Upper lobe of right lung (tissue), 1 donor: ENCODE measurements around the gene FRMD4B. TPM values are rescaled to one million over a fixed set of nuclear protein-coding genes. Genes with fewer than 3 reads are reported as not detected.

Source experiments
- ATAC-seq: fragments of 200-7000 bp; cut with Tn5 transposase; one replicate; pipeline ENCODE4 v1.9.1; 2020; ENCODE audit warnings: mild to moderate bottlenecking, moderate library complexity
- DNase-seq: peaks from one replicate; pipeline ENCODE4 v3.0.0-alpha.2; 2020
- H3K27ac ChIP-seq: fragments of 200-600 bp; one replicate; pipeline ENCODE4 v1.8.0; 2022
- H3K27me3 ChIP-seq: fragments of 200-600 bp; one replicate; pipeline ENCODE4 v1.8.0; 2022; ENCODE audit warnings: mild to moderate bottlenecking
- H3K36me3 ChIP-seq: fragments of 200-600 bp; one replicate; pipeline ENCODE4 v1.8.0; 2022
- H3K4me1 ChIP-seq: fragments of 200-600 bp; one replicate; pipeline ENCODE4 v1.8.0; 2022
- H3K4me3 ChIP-seq: fragments of 200-600 bp; one replicate; pipeline ENCODE4 v1.8.0; 2022; ENCODE audit warnings: mild to moderate bottlenecking
- H3K9me3 ChIP-seq: fragments of 200-600 bp; one replicate; pipeline ENCODE4 v1.8.0; 2022
- intact Hi-C: fragments of 100-400 bp; cut with DNase I; formaldehyde crosslinking; loops from one replicate; pipeline ENCODE4 v1.11.0; 2022
- total RNA-seq: library from RNA; stranded (reverse); fragmentation: NEBNext Ultra II Directional; extraction: Animal tissue kit (Norgen Biotek cat#: 25700); gene quantifications from one replicate; pipeline ENCODE4 v1.2.1, GENCODE V29; 2021
- TF ChIP-seq, protein P1 (sequence below): fragments of 200-600 bp; IDR thresholded peaks from one replicate; pipeline ENCODE4 v1.8.0; 2022; ENCODE audit warnings: antibody characterized with exemption
- donor health status: DM: no; HTN: yes; CAD: no; lungs with severe emphysema.

FRMD4B gene
- total RNA-seq, 1 donor from 2014 or later, result 60.7 TPM

DNA sequence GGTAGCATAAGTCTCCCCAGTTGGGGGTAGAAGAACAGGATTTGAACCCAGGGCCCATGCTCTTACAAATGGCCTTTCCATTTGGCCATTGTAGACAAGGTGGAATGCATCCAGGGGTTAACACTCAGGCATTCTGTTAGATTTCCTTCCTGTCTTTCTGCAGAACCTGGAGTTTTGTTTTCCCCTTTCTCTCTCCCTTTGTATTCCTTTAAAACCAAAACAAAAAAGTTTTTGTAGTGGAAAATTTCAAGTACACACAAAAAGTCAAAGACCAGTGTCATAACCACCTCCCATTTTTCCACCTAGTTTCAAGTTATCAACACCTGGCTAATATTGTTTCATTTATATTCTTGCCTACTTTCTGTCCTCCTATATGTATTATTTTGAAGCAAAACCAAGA, 26.0 kb downstream of the FRMD4B start:
- Histone ChIP-seq H3K9me3 (no peaks in the 10 kb centered on the region), H3K4me3 (no peak overlapping the region), H3K4me1 (no peaks in the 10 kb centered on the region), H3K27ac (no peak overlapping the region), H3K36me3 (no peaks in the 10 kb centered on the region), H3K27me3 (no peaks in the 10 kb centered on the region)
- DNase-seq (no peak), ATAC-seq (no peak)
- intact Hi-C loops, result no loop called here
- TF ChIP-seq, protein P1, sequence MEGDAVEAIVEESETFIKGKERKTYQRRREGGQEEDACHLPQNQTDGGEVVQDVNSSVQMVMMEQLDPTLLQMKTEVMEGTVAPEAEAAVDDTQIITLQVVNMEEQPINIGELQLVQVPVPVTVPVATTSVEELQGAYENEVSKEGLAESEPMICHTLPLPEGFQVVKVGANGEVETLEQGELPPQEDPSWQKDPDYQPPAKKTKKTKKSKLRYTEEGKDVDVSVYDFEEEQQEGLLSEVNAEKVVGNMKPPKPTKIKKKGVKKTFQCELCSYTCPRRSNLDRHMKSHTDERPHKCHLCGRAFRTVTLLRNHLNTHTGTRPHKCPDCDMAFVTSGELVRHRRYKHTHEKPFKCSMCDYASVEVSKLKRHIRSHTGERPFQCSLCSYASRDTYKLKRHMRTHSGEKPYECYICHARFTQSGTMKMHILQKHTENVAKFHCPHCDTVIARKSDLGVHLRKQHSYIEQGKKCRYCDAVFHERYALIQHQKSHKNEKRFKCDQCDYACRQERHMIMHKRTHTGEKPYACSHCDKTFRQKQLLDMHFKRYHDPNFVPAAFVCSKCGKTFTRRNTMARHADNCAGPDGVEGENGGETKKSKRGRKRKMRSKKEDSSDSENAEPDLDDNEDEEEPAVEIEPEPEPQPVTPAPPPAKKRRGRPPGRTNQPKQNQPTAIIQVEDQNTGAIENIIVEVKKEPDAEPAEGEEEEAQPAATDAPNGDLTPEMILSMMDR, result no peak

DNA sequence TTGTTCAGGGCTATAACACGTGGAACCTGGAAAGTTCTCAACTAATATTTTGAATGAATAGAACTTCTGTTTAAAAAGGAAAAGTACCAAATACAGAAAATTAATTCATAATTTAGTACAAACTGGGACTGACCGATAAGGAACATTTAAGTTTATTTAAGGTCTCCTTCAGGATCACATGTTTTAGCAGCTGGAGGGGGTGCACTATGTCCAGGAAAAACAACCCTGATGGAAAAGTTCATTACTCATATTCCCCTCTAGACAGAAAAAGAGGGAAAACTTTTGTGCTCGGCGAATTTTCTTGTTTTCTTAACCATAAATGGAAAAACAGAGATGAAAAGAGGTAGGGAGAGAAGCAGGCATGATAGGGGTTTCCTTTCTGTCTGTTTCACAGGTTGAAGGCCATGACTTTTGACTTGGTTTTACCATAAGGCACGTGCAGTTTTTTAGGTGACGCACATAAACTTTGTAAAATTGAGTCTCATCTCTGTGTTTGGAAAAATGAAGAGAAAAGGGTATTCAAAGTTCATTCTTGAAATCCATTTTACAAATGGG, 26.5 kb downstream of the FRMD4B start:
- H3K36me3 ChIP-seq, result no peaks in the 10 kb centered on the region
- intact Hi-C loops, result no loop called here
- H3K27ac ChIP-seq, result no peak overlapping the region
- no peaks in the 10 kb centered on the region for H3K27me3 ChIP-seq
- TF ChIP-seq, protein P1, result no peak
- H3K4me3 ChIP-seq, result no peak overlapping the region
- no peak for ATAC-seq
- DNase-seq, result no peak
- H3K4me1 ChIP-seq, result no peaks in the 10 kb centered on the region
- no peaks in the 10 kb centered on the region for H3K9me3 ChIP-seq

DNA sequence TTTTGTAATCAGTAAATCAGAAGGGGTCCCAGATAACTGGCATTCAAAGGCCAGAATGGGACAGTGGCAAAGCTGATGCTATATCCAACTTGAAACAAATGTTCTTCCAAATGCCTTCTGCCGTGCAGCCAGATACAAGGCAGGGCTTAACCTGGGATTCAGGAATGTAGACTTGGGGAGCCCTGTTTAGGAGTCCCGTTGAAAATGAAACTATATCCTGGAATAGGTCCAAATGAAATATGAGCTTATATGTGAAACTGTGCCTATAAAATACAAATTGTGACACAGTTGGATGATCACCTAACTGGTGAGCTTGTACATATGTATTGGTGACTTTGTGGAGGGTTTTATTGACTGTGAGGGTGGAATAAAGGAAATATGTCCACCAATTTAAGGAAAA, 28.7 kb downstream of the FRMD4B start:
- Histone ChIP-seq H3K27me3 (no peaks in the 10 kb centered on the region), H3K27ac (no peak overlapping the region), H3K4me1 (no peaks in the 10 kb centered on the region), H3K9me3 (no peaks in the 10 kb centered on the region), H3K36me3 (no peaks in the 10 kb centered on the region), H3K4me3 (no peak overlapping the region)
- intact Hi-C loops, result no loop called here
- DNase-seq (no peak), ATAC-seq (no peak)
- TF ChIP-seq, protein P1, result no peak

DNA sequence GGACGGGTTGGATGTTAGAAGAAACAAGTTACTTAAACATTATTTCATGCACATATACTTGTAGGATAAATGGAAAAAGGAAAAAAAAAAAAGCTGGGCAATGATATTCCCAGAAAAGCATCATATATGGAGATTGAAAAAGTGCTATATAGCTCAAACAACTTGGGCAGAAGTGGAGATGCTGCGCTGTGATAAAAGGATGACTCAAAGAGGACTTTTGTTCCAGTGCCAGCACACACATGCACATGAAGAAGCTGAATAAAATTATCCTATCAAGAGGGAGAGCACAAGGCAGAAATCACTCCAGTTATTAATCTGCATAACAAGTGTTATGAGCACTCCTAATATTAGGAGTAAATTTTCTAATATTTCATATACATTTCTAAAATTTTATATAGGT, 30.9 kb downstream of the FRMD4B start:
- H3K4me3 ChIP-seq, result no peak overlapping the region
- ATAC-seq (no peak), DNase-seq (no peak)
- H3K27ac ChIP-seq, result no peak overlapping the region
- H3K27me3 ChIP-seq, result no peaks in the 10 kb centered on the region
- H3K36me3 ChIP-seq, result no peaks in the 10 kb centered on the region
- H3K9me3 ChIP-seq, result no peaks in the 10 kb centered on the region
- H3K4me1 ChIP-seq, result peaks cover 5% of the 10 kb centered on the region
- TF ChIP-seq, protein P1, result no peak
- intact Hi-C loops, result no loop called here

DNA sequence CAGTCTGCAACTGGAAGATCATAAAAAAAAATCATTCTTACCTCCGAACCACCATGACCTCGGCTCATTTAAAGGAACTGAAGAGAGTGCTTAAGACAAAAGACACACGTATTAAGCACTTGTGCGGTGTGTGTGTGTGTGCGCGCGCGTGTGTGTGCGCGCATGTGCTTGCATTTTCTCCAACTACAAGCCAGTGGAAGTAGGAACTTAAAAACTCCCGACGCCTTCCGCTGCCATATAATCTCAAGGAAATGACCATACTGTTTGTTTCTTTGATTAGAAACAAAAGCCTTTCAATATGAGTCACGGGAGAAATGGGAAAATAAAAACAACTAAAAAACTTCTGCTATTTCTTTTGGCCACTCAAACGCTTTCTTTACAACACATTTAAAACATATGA, 32.4 kb downstream of the FRMD4B start:
- TF ChIP-seq, protein P1, result no peak
- Histone ChIP-seq H3K27ac (peak overlapping the region; percentile 70), H3K4me1 (peaks cover 5% of the 10 kb centered on the region), H3K9me3 (no peaks in the 10 kb centered on the region), H3K27me3 (no peaks in the 10 kb centered on the region), H3K36me3 (no peaks in the 10 kb centered on the region), H3K4me3 (peak overlapping the region; percentile 41)
- ATAC-seq, result peak; percentile 83
- peak; percentile 77 for DNase-seq
- intact Hi-C loops, result no loop called here

DNA sequence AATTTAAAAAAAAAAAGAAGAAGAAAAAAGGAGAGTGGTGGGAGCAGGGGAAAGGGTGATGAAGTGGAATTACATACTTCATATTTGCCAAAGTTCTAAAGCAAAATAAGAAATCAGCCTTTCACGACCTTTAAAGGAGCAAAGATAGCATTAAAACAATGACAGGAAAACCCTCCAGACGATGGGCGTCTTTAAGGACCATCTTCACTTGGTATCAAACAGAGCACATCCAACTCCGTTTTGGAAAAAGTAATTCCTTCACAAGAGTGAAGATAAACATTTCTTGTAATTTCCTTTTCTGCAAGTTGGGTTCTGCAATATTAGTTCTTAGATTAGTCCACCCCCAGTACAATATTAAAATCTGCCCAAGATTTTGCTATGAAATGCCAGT, 32.8 kb downstream of the FRMD4B start:
- ATAC-seq (no peak), DNase-seq (no peak)
- H3K4me1 ChIP-seq, result peaks cover 5% of the 10 kb centered on the region
- intact Hi-C loops, result no loop called here
- TF ChIP-seq, protein P1, result no peak
- peak overlapping the region; percentile 41 for H3K4me3 ChIP-seq
- H3K9me3 ChIP-seq, result no peaks in the 10 kb centered on the region
- no peaks in the 10 kb centered on the region for H3K27me3 ChIP-seq
- peak overlapping the region; percentile 70 for H3K27ac ChIP-seq
- no peaks in the 10 kb centered on the region for H3K36me3 ChIP-seq
